Fibroblast of villous mesenchyme (primary cell): ENCODE results near the gene TCF3. TPM values are rescaled to one million over a fixed set of nuclear protein-coding genes. Genes with fewer than 3 reads are reported as not detected.

Source experiments
- DNase-seq: peaks from one replicate; pipeline ENCODE4 v3.0.0-alpha.2; 2010; ENCODE audit warnings: low read depth
- H3K4me3 ChIP-seq: 2 replicates; pipeline ENCODE4 v1.5.1; 2011; ENCODE audit warnings: low read depth, mild to moderate bottlenecking, low read length
- CTCF ChIP-seq: IDR thresholded peaks from 2 replicates; pipeline ENCODE4 v1.5.1; 2012; ENCODE audit warnings: low read depth, mild to moderate bottlenecking, low read length; ENCODE audit not compliant: insufficient read depth
- total RNA-seq: library from RNA; depleted of rRNA; stranded (reverse); fragments of >200 nt; gene quantifications from 2 replicates; pipeline ENCODE4 v1.2.3, GENCODE V29; 2012

TCF3 gene
- total RNA-seq, 1 donor, result 57.0 TPM

GRCh38 chr19:1632462-1633268 is 19.8 kb downstream of the TCF3 start:
- DNase-seq, result no peak
- H3K4me3 ChIP-seq, result no peak overlapping the region
- TF ChIP-seq CTCF, result no peak

DNA sequence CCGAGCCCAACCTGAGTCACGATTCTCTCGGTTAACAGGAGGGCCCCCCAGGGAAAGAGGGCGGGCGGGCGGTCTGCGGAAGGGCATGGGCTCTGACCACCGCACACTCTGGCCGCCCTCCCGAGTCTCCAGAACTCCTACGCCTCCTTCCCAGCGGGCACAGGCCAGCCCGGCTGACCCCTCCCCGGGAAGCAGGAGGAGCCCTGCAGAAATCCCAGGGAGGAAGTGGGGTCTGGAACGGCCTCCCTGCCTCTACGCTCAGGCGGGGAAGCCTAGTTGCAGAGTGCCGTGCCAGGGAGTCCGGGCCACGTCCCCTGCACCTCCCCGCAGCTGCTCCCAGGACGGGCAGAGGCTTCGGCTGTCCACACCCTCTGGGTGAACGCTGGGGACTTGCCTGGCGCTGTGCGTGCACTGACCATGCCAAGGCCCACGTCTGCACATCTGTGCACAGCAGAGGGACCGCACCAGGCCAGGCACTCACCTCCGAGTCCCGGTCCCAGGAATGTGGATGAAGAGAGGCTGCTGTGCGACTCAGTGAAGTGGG is 20.8 kb downstream of the TCF3 start:
- no peak for TF ChIP-seq CTCF
- DNase-seq, result no peak
- H3K4me3 ChIP-seq, result no peak overlapping the region

GRCh38 chr19:1630811-1631210 is 21.6 kb downstream of the TCF3 start:
- DNase-seq, result no peak
- no peak for TF ChIP-seq CTCF
- H3K4me3 ChIP-seq, result no peak overlapping the region

- H3K4me3 ChIP-seq, result no peak overlapping the region
- TF ChIP-seq CTCF, result no peak
- no peak for DNase-seq
Observed at GRCh38 chr19:1630012-1630411, 22.4 kb downstream of the TCF3 start.

DNA sequence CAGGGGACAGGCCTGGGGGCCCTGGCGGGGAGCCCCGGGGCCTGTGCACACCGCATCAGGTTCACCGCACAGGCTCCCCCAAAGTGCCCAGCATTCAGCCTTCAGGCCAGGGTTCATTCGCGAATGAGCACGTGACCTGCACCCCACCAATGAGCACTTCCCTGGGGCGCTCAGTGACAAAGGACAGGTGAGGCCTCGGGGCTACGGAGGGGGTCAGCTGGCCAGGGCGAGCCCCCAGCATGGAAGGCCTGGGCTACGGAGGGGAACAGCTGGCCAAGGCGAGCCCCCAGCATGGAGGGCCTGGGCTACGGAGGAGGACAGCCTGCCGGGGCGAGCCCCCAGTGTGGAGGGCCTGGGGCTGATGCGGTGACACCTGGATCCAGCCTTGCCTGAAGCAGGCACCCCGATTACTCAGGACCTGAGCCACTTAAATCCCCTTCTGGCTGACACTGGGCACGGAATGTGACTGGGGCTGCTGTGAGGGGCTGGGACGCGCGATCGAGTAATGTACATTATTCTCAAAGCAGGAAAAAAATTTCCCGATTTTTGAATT is 23.1 kb downstream of the TCF3 start:
- DNase-seq, result no peak
- TF ChIP-seq CTCF, result no peak
- no peak overlapping the region for H3K4me3 ChIP-seq

- DNase-seq, result no peak
- no peak overlapping the region for H3K4me3 ChIP-seq
- no peak for TF ChIP-seq CTCF
Observed at GRCh38 chr19:1627194-1627593, 25.2 kb downstream of the TCF3 start.
